SU-DHL-6 (cell line): ENCODE measurements around the gene CARD11.

ENCODE experiments used
- H2AFZ ChIP-seq: fragments of 200-600 bp; sonication (generic); 2 replicates; pipeline ENCODE4 v1.6.1; 2014; ENCODE audit warnings: low read depth, mild to moderate bottlenecking, moderate library complexity, mixed read lengths, antibody characterized with exemption, low read length; ENCODE audit not compliant: severe bottlenecking
- H3F3A ChIP-seq: fragments of 200-600 bp; shearing (Covaris generic); 2 replicates; pipeline ENCODE4 v1.6.0; 2016; ENCODE audit warnings: antibody characterized with exemption, mild to moderate bottlenecking; ENCODE audit not compliant: insufficient read depth
- H3K27ac ChIP-seq: fragments of 200-600 bp; sonication (generic); 2 replicates; pipeline ENCODE4 v1.5.1; 2016; ENCODE audit warnings: low read depth, mild to moderate bottlenecking, low read length, moderate library complexity, mixed read lengths
- H3K27me3 ChIP-seq: fragments of 200-600 bp; sonication (generic), shearing (Covaris generic); 2 replicates; pipeline ENCODE4 v1.6.0; 2014; ENCODE audit warnings: mild to moderate bottlenecking, low read length
- H3K36me3 ChIP-seq: fragments of 200-600 bp; sonication (generic); 2 replicates; pipeline ENCODE4 v1.6.1; 2014; ENCODE audit warnings: mild to moderate bottlenecking, low read length, mixed read lengths
- H3K4me2 ChIP-seq: fragments of 300-600, 200-600 bp; shearing (Covaris generic), sonication (generic); 2 replicates; pipeline ENCODE4 v1.6.0; 2014; ENCODE audit warnings: low read length, low read depth, mild to moderate bottlenecking; ENCODE audit not compliant: poor library complexity, severe bottlenecking
- H3K4me3 ChIP-seq: fragments of 200-600 bp; sonication (generic); 2 replicates; pipeline ENCODE4 v1.5.1; 2014; ENCODE audit warnings: antibody characterized with exemption, low read length, mild to moderate bottlenecking, mixed read lengths; ENCODE audit not compliant: insufficient read depth, poor library complexity, severe bottlenecking
- H3K79me2 ChIP-seq: fragments of 200-600 bp; sonication (generic); 2 replicates; pipeline ENCODE4 v1.6.1; 2014; ENCODE audit warnings: mild to moderate bottlenecking, low read length, moderate library complexity; ENCODE audit not compliant: insufficient read depth
- H3K9ac ChIP-seq: fragments of 200-600 bp; sonication (generic); 2 replicates; pipeline ENCODE4 v1.7.0; 2014; ENCODE audit warnings: mild to moderate bottlenecking, low read length
- H3K9me2 ChIP-seq: fragments of 200-600 bp; sonication (generic); replicated peaks from 2 replicates; pipeline ENCODE4 v1.6.1; 2014; ENCODE audit warnings: low read length; ENCODE audit not compliant: insufficient read depth
- H3K9me3 ChIP-seq: fragments of 200-600 bp; sonication (generic); 2 replicates; pipeline ENCODE4 v1.6.1; 2014; ENCODE audit warnings: low read length, mixed read lengths; ENCODE audit not compliant: insufficient read depth
- H4K20me1 ChIP-seq: fragments of 200-600 bp; sonication (generic); 2 replicates; pipeline ENCODE4 v1.6.1; 2014; ENCODE audit warnings: low read depth, mild to moderate bottlenecking, antibody characterized with exemption, low read length, moderate library complexity, mixed read lengths
- EZH2phosphoT487 ChIP-seq: fragments of 200-600 bp; sonication (generic), shearing (Covaris generic); conservative IDR thresholded peaks from 2 replicates; pipeline ENCODE4 v1.6.1; 2018; ENCODE audit warnings: mild to moderate bottlenecking, antibody characterized with exemption, low read length, moderate library complexity, mixed read lengths
- TF ChIP-seq, protein P1 (sequence below): fragments of 200-600 bp; sonication (generic); IDR thresholded peaks from one replicate; pipeline ENCODE4 v1.5.1; 2017; ENCODE audit warnings: antibody characterized with exemption, mild to moderate bottlenecking, low read length, moderate library complexity; ENCODE audit not compliant: insufficient read depth, poor library complexity, severe bottlenecking

Gene CARD11

DNA sequence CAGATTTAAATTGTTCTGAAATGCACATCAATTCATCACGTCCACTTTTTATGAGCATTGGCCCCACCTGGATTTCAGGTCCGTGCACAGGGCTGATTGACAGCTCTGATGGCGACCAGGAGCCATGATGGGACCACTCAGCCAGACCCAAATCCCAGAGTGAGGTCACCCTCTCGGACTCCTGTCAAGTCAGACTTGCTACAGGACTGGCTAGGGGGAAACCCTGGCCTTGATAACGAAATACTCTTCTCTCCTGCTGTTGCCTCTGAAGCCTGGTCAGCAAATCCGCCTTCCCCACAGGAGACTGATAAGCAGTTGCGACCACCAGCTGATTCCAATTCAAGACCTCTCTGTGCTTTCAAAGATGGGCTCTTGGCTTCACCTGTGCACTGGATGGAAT lies 76.4 kb downstream of the CARD11 start:
- H3F3A ChIP-seq, result 0 out of 2 replicates have a peak, but pooled peaks cover 1% of the 10 kb centered on the region
- H3K79me2 ChIP-seq, result no peaks in the 10 kb centered on the region
- no peaks in the 10 kb centered on the region for H3K36me3 ChIP-seq
- no peaks in the 10 kb centered on the region; the same call in 1 of the 2 replicates for H3K9me3 ChIP-seq
- H2AFZ ChIP-seq, result no peak overlapping the region
- no peak overlapping the region for H3K4me3 ChIP-seq
- H3K27ac ChIP-seq, result no peak overlapping the region
- H3K9me2 ChIP-seq, result no peaks in the 10 kb centered on the region
- no peaks in the 10 kb centered on the region for H3K27me3 ChIP-seq
- H3K9ac ChIP-seq, result no peak overlapping the region
- TF ChIP-seq, protein P1, sequence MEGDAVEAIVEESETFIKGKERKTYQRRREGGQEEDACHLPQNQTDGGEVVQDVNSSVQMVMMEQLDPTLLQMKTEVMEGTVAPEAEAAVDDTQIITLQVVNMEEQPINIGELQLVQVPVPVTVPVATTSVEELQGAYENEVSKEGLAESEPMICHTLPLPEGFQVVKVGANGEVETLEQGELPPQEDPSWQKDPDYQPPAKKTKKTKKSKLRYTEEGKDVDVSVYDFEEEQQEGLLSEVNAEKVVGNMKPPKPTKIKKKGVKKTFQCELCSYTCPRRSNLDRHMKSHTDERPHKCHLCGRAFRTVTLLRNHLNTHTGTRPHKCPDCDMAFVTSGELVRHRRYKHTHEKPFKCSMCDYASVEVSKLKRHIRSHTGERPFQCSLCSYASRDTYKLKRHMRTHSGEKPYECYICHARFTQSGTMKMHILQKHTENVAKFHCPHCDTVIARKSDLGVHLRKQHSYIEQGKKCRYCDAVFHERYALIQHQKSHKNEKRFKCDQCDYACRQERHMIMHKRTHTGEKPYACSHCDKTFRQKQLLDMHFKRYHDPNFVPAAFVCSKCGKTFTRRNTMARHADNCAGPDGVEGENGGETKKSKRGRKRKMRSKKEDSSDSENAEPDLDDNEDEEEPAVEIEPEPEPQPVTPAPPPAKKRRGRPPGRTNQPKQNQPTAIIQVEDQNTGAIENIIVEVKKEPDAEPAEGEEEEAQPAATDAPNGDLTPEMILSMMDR, result no peak
- TF ChIP-seq EZH2phosphoT487, result no peak
- H4K20me1 ChIP-seq, result no peaks in the 10 kb centered on the region
- H3K4me2 ChIP-seq, result no peak overlapping the region

DNA sequence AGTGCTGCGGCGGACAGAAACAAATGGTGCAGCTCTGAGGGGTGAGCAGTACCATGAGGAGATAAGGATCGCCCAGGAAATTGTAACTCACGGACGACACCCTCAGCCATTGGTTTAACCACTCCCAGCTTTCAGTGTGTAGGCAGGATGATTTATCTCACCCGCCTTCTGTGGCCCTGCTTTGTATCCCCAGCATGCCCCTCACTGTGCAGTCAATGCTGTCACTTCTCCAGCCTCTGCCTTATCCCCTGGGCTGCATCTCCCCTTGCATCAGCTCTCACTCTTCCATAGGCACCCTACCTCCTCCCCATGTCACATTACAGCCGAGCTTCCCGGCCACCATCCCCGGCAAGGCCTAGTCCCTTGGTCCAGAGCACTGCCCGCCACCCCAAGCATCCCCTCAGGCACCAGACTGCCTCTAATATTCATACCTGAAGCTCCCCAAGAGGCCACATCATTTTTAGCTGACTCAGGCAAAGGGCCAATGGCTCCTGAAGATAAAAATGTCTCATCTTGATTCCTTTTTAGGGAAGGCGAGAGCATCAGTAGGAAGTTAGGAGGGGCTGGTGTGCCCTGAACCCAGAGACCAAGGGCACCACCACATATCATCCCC lies 77.1 kb downstream of the CARD11 start:
- no peaks in the 10 kb centered on the region for H3K27me3 ChIP-seq
- no peaks in the 10 kb centered on the region for H4K20me1 ChIP-seq
- H3K9me2 ChIP-seq, result no peaks in the 10 kb centered on the region
- no peak overlapping the region for H3K27ac ChIP-seq
- H3K4me2 ChIP-seq, result no peak overlapping the region
- H3K9me3 ChIP-seq, result no peaks in the 10 kb centered on the region; the same call in 1 of the 2 replicates
- H3K79me2 ChIP-seq, result no peaks in the 10 kb centered on the region
- no peaks in the 10 kb centered on the region for H3K36me3 ChIP-seq
- TF ChIP-seq, protein P1, result no peak
- TF ChIP-seq EZH2phosphoT487, result no peak
- no peaks in the 10 kb centered on the region for H3F3A ChIP-seq
- no peak overlapping the region for H3K4me3 ChIP-seq
- no peak overlapping the region for H3K9ac ChIP-seq
- no peak overlapping the region for H2AFZ ChIP-seq

DNA sequence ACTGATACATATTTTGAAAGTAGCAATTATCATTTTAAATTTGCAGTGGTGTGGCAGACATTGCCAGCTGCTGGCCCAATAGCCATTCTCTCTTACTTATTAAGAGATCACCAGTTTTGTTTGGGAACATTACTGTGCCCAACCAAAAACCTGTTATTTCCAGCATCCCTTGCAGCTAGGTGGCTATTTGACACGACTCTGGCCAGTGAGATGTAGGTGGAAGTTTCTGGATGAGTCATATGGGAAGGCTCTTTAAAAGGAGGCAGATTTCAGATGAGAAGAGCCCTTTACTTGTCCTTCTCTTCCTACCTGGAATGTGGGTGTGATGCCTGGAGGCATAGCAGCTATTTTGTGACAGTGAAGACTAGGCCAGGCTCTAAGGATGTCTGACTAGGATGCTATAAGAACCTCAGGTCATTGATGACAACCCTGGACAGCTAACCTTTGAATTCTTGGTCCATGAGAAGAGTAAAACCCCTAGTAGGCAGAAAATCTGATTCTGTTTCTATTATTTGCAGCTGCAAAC lies 77.9 kb downstream of the CARD11 start:
- Histone ChIP-seq H2AFZ (no peak overlapping the region), H3K9me3 (no peaks in the 10 kb centered on the region; the same call in 1 of the 2 replicates), H3K27me3 (no peaks in the 10 kb centered on the region), H3K9ac (no peak overlapping the region), H3F3A (no peaks in the 10 kb centered on the region), H3K79me2 (no peaks in the 10 kb centered on the region), H3K4me3 (no peak overlapping the region), H3K36me3 (no peaks in the 10 kb centered on the region), H3K4me2 (no peak overlapping the region), H4K20me1 (no peaks in the 10 kb centered on the region), H3K27ac (no peak overlapping the region), H3K9me2 (no peaks in the 10 kb centered on the region)
- no peak for TF ChIP-seq EZH2phosphoT487
- TF ChIP-seq, protein P1, result no peak
